Karpas-422 (cell line): ENCODE data around the gene WDR46. TPM values are rescaled to one million over a fixed set of nuclear protein-coding genes. Genes with fewer than 3 reads are reported as not detected.
A peak's percentile ranks its signal among the peaks of the same experiment; 100 is the strongest.
"Not testable (repeated sequence)": the region's sequence is repeated elsewhere in the genome, so short reads cannot be mapped to it uniquely, and the experiment has no call there.

Experiments
- DNase-seq: peaks from one replicate; pipeline ENCODE4 v3.0.0-alpha.2; 2015
- H2AFZ ChIP-seq: fragments of 200-600 bp; sonication (generic); 2 replicates; pipeline ENCODE4 v1.6.1; 2014; ENCODE audit warnings: antibody characterized with exemption, low read length, mixed read lengths
- H3K27ac ChIP-seq: fragments of 200-600 bp; sonication (generic); 2 replicates; pipeline ENCODE4 v1.5.1; 2014; ENCODE audit warnings: mild to moderate bottlenecking, low read length, moderate library complexity
- H3K27me3 ChIP-seq: fragments of 200-600 bp; sonication (generic); 2 replicates; pipeline ENCODE4 v1.6.1; 2014; ENCODE audit warnings: low read length, mixed read lengths
- H3K36me3 ChIP-seq: fragments of 200-600 bp; sonication (generic); 2 replicates; pipeline ENCODE4 v1.6.1; 2014; ENCODE audit warnings: low read length, mixed read lengths; ENCODE audit not compliant: insufficient read depth
- H3K4me1 ChIP-seq: fragments of 200-600 bp; sonication (generic); 2 replicates; pipeline ENCODE4 v1.6.1; 2014; ENCODE audit warnings: mild to moderate bottlenecking, low read length, mixed read lengths
- H3K4me2 ChIP-seq: fragments of 200-600 bp; sonication (generic); 2 replicates; pipeline ENCODE4 v1.6.1; 2014; ENCODE audit warnings: low read length, low read depth, mild to moderate bottlenecking; ENCODE audit not compliant: poor library complexity, severe bottlenecking
- H3K4me3 ChIP-seq: fragments of 200-600 bp; sonication (generic); 2 replicates; pipeline ENCODE4 v1.5.1; 2014; ENCODE audit warnings: mild to moderate bottlenecking, antibody characterized with exemption, low read length, mixed read lengths
- H3K79me2 ChIP-seq: fragments of 200-600 bp; sonication (generic); 2 replicates; pipeline ENCODE4 v1.6.1; 2014; ENCODE audit warnings: mild to moderate bottlenecking, low read length, mixed read lengths
- H3K9ac ChIP-seq: fragments of 200-600 bp; sonication (generic); 2 replicates; pipeline ENCODE4 v1.6.0; 2014; ENCODE audit warnings: low read length
- H3K9me2 ChIP-seq: fragments of 200-600 bp; sonication (generic), shearing (Covaris generic); replicated peaks from 2 replicates; pipeline ENCODE4 v1.6.0; 2014; ENCODE audit warnings: mild to moderate bottlenecking, low read length, moderate library complexity; ENCODE audit not compliant: insufficient read depth
- H3K9me3 ChIP-seq: fragments of 300-700, 200-600 bp; sonication (generic); 2 replicates; pipeline ENCODE4 v1.6.1; 2014; ENCODE audit warnings: low read length, mixed read lengths
- H4K20me1 ChIP-seq: fragments of 200-600 bp; sonication (generic); 2 replicates; pipeline ENCODE4 v1.6.1; 2014; ENCODE audit warnings: mild to moderate bottlenecking, antibody characterized with exemption, low read length, low read depth; ENCODE audit not compliant: insufficient read depth
- total RNA-seq: library from RNA; depleted of rRNA; stranded (reverse); fragments of >200 nt; shearing (Covaris generic); gene quantifications from 2 replicates; pipeline ENCODE4 v1.2.3, GENCODE V29; 2014; ENCODE audit warnings: low replicate concordance

The WDR46 gene
- total RNA-seq, 1 experiment from 2014 or later, result 59.6 TPM

DNA sequence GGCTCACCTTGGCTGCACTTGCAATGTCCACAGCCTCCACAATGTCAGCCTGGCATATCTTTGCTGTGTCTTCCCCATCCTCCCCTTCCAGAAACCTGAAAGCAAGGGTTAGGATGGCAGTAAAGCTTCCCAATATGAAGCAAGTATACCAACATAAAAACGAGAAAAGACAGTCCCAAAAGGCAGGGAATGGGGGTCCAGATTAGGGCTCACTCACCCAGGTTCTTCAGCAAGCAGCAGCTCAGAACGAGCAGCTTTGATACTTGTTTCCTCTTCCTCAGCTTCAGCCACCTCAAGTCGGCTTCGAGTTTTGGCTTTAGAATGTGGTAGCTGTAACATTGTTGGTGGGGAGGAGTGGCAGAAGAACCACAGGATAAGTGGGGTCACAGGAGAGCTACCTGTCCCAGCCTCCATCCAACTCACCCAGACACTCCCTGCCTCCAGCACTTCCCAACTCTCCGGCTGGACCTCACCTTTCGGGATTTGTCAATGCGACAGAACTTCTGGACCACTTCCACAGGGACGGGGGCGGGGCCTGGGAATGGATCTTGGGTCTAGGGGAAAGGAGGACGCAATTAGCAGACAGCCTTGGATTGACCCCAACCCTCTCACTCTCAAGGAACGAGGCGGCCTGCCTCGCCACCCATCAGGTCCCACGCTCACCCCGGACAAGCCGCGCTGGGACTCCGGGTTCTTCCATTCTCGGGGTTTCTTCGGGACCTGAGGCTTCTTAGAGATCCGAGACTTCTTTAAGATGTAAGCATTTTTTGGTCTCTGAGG lies 708 bp downstream of the WDR46 start:
- H3K27me3 ChIP-seq, result no peaks in the 10 kb centered on the region
- H3K36me3 ChIP-seq, result peaks cover 32% of the 10 kb centered on the region; the same call in 1 of the 2 replicates
- no peaks in the 10 kb centered on the region for H3K9me3 ChIP-seq
- H3K79me2 ChIP-seq, result peaks cover 50% of the 10 kb centered on the region
- H3K4me1 ChIP-seq, result peaks cover 23% of the 10 kb centered on the region
- no peaks in the 10 kb centered on the region for H3K9me2 ChIP-seq
- H3K4me2 ChIP-seq, result peak overlapping the region; percentile 68
- peak overlapping the region; percentile 88 for H3K4me3 ChIP-seq
- DNase-seq, result no peak
- no peaks in the 10 kb centered on the region for H4K20me1 ChIP-seq
- peak overlapping the region; percentile 96; the same call in 1 of the 2 replicates for H2AFZ ChIP-seq
- H3K9ac ChIP-seq, result peak overlapping the region; percentile 88
- peak overlapping the region; percentile 4; the same call in 1 of the 2 replicates for H3K27ac ChIP-seq

DNA sequence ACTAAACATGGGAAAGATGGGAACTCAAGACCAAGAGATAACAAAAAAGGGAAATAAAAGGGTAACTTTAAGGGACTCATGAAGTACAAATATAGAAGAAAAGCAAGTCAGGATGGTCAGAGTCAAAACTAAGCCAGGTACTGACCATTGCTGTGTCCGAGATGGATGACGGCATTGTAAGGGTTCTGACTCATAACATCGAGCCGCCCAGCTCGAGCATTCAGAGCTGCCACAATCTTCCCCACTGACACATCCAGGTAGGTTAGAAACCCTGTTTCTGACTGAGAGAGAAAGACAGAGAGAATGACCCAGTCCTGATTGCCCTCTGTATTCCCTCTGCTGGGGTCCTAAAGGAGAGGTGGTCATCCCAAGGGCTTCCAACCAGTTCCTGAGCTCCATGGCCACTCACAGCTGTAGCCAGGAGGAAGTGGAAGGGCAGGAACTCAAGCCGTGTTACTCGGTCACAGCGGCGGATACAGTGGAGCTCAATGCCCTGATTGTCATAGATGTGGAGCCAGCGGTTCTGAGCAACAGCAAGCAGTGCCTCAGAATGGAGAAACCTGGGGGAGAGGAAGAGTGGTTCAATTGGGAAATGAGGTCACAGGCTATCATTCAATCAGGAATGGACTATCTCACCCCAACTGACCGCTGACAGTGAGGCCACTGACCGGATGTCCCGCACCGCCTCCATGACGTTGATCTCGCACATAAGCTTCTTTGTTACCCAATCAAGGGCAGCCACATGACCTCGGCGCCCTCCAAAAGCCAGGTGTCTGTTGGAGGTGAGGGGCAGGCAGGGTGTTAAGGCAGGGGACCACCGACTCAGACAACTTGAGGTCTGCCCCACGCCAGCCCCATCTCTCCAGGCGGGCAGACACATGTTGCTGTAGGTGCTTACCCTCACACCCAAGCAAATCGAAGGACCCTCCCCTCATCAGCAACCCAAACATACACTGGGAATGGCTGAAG lies 1.8 kb downstream of the WDR46 start:
- H3K9me2 ChIP-seq, result no peaks in the 10 kb centered on the region
- peaks cover 50% of the 10 kb centered on the region for H3K79me2 ChIP-seq
- peaks cover 23% of the 10 kb centered on the region for H3K4me1 ChIP-seq
- no peaks in the 10 kb centered on the region for H3K27me3 ChIP-seq
- no peak overlapping the region for H2AFZ ChIP-seq
- H3K9me3 ChIP-seq, result no peaks in the 10 kb centered on the region
- H3K4me3 ChIP-seq, result peak overlapping the region; percentile 88
- no peak for DNase-seq
- H3K27ac ChIP-seq, result no peak overlapping the region
- no peaks in the 10 kb centered on the region for H4K20me1 ChIP-seq
- peak overlapping the region; percentile 88 for H3K9ac ChIP-seq
- peaks cover 32% of the 10 kb centered on the region; the same call in 1 of the 2 replicates for H3K36me3 ChIP-seq
- H3K4me2 ChIP-seq, result peak overlapping the region; percentile 68

DNA sequence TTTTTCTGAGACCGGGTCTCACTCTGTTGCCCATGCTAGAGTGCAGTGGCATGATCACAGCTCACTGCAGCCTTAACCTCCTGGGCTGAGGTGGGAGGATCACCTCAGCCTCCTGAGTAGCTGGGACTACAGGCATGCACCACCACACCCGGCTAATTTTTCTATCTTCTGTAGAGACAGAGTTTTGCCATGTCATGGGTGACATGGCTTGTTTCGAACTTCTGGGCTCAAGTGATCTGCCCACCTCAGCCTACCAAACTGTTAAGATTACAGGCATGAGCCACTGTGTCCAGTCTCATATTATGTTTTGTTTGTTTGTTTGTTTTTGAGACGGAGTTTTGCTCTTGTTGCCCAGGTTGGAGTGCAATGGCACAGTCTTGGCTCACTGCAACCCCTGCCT lies 3.8 kb downstream of the WDR46 start:
- not testable (repeated sequence) for H3K9ac ChIP-seq
- peaks cover 23% of the 10 kb centered on the region; the same call in 1 of the 2 replicates for H3K36me3 ChIP-seq

DNA sequence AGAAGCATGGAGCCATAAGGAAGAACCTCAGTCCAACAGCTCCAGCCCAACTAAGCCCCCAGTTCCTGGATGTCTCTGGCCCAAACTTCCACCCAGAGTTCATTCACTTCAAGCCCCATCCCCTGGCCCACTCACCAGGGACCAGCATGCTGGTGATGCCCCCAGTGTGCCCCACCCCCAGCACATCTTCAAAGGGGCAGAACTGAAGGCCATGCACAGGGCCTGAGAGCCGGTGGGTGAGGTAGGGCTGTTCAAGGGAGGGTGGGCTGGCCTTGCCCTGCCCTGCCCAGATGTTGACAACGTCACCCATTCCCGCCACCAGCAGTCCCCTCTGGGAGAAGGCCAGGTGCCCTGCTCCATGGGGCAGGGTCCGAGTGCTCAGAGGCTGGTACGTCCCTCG lies 8.5 kb downstream of the WDR46 start:
- no peak overlapping the region for H3K9ac ChIP-seq
- peaks cover 16% of the 10 kb centered on the region for H3K36me3 ChIP-seq
- no peak overlapping the region for H2AFZ ChIP-seq
- DNase-seq, result no peak
- H4K20me1 ChIP-seq, result peaks cover 5% of the 10 kb centered on the region; the same call in 1 of the 2 replicates
- no peak overlapping the region for H3K4me3 ChIP-seq
- no peak overlapping the region for H3K4me2 ChIP-seq
- no peaks in the 10 kb centered on the region for H3K9me2 ChIP-seq
- no peaks in the 10 kb centered on the region for H3K9me3 ChIP-seq
- no peaks in the 10 kb centered on the region for H3K27me3 ChIP-seq
- no peak overlapping the region for H3K27ac ChIP-seq
- H3K79me2 ChIP-seq, result 0 out of 2 replicates have a peak, but pooled peaks cover 4% of the 10 kb centered on the region
- H3K4me1 ChIP-seq, result peaks cover 38% of the 10 kb centered on the region

More for the DNA sequence above, 3.8 kb downstream of the WDR46 start:
- H3K27me3 ChIP-seq, H2AFZ ChIP-seq, H3K4me1 ChIP-seq, H4K20me1 ChIP-seq, H3K9me3 ChIP-seq, H3K9me2 ChIP-seq, H3K4me2 ChIP-seq, H3K27ac ChIP-seq, H3K4me3 ChIP-seq, DNase-seq: not testable (repeated sequence)
- peaks cover 37% of the 10 kb centered on the region for H3K79me2 ChIP-seq

- Histone ChIP-seq H3K27ac (no peak overlapping the region), H3K4me1 (peaks cover 43% of the 10 kb centered on the region), H3K9me2 (no peaks in the 10 kb centered on the region), H3K36me3 (peaks cover 21% of the 10 kb centered on the region), H3K79me2 (peaks cover 6% of the 10 kb centered on the region; the same call in 1 of the 2 replicates), H3K9ac (no peak overlapping the region), H4K20me1 (peaks cover 10% of the 10 kb centered on the region), H3K4me2 (no peak overlapping the region), H3K27me3 (no peaks in the 10 kb centered on the region), H3K4me3 (no peak overlapping the region), H2AFZ (no peak overlapping the region), H3K9me3 (no peaks in the 10 kb centered on the region)
- DNase-seq, result peak; percentile 56
Measured at GRCh38 chr6:33279971-33280511, 9.0 kb downstream of the WDR46 start.

GRCh38 chr6:33279257-33279695 lies 9.8 kb downstream of the WDR46 start:
- Histone ChIP-seq H3K36me3 (peaks cover 22% of the 10 kb centered on the region), H3K4me2 (no peak overlapping the region), H3K9ac (no peak overlapping the region), H3K4me3 (no peak overlapping the region), H3K4me1 (peaks cover 51% of the 10 kb centered on the region), H3K9me3 (no peaks in the 10 kb centered on the region), H3K9me2 (no peaks in the 10 kb centered on the region), H4K20me1 (peaks cover 17% of the 10 kb centered on the region), H3K27me3 (no peaks in the 10 kb centered on the region), H2AFZ (no peak overlapping the region), H3K27ac (no peak overlapping the region; the same call in 1 of the 2 replicates), H3K79me2 (peaks cover 9% of the 10 kb centered on the region)
- no peak for DNase-seq

- no peak for DNase-seq
- peaks cover 55% of the 10 kb centered on the region for H3K4me1 ChIP-seq
- no peaks in the 10 kb centered on the region for H3K9me3 ChIP-seq
- no peak overlapping the region for H2AFZ ChIP-seq
- peaks cover 14% of the 10 kb centered on the region for H3K79me2 ChIP-seq
- H3K27me3 ChIP-seq, result no peaks in the 10 kb centered on the region
- no peak overlapping the region for H3K4me3 ChIP-seq
- H3K27ac ChIP-seq, result peak overlapping the region; percentile 93
- H3K9ac ChIP-seq, result peak overlapping the region; percentile 91; the same call in 1 of the 2 replicates
- H3K9me2 ChIP-seq, result no peaks in the 10 kb centered on the region
- no peak overlapping the region for H3K4me2 ChIP-seq
- H3K36me3 ChIP-seq, result peaks cover 26% of the 10 kb centered on the region
- peaks cover 22% of the 10 kb centered on the region for H4K20me1 ChIP-seq
Measured at GRCh38 chr6:33278810-33279209, 10.2 kb downstream of the WDR46 start.
